C4-2B (cell line): ENCODE data around the gene PARP15.

Experiments
- ZFX ChIP-seq: fragments of 450-650 bp; IDR thresholded peaks from 2 replicates; pipeline ENCODE4 v1.6.1; 2017
- TF ChIP-seq, protein P1 (sequence below): fragments of 450-650 bp; conservative IDR thresholded peaks from 2 replicates; pipeline ENCODE4 v1.5.1; 2017; ENCODE audit warnings: mild to moderate bottlenecking

DNA sequence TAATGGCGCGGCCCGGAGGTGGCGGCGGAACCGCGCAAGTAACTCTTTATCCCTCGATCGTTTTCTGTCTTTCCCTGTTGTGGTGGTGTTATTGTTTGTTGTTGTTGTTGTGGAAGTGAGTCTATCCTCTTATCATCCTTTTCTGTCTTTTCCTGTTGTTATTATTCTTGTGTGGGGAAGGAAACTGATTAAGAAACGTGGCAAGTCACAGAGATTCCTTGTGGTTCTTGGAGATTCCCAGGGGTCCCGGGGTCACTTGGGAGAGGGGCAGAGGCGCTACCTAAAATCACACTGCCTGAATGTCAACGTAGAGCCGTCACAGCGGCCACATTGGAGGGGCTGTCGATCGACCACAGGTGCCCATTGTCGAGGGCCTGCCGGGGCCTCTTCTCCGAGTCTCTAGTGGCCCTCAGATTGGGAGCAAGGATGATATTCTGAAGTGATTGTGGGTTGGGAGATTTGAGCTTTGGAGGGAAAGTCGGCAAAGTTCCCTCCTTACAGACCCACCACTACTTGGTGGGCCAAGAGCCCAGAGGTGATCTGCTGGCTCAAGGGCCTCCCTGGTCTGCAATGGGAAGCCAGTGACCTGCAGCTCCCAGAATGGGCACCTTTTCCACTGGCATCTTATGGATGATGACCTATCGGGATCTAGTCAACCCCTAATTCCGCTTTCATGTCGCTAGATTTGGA lies 104.0 kb downstream of the PARP15 start:
- TF ChIP-seq, protein P1, sequence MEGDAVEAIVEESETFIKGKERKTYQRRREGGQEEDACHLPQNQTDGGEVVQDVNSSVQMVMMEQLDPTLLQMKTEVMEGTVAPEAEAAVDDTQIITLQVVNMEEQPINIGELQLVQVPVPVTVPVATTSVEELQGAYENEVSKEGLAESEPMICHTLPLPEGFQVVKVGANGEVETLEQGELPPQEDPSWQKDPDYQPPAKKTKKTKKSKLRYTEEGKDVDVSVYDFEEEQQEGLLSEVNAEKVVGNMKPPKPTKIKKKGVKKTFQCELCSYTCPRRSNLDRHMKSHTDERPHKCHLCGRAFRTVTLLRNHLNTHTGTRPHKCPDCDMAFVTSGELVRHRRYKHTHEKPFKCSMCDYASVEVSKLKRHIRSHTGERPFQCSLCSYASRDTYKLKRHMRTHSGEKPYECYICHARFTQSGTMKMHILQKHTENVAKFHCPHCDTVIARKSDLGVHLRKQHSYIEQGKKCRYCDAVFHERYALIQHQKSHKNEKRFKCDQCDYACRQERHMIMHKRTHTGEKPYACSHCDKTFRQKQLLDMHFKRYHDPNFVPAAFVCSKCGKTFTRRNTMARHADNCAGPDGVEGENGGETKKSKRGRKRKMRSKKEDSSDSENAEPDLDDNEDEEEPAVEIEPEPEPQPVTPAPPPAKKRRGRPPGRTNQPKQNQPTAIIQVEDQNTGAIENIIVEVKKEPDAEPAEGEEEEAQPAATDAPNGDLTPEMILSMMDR: no peak
- no peak for TF ChIP-seq ZFX
